ENCODE measurements around the gene MAP3K20.

Gene MAP3K20

DNA sequence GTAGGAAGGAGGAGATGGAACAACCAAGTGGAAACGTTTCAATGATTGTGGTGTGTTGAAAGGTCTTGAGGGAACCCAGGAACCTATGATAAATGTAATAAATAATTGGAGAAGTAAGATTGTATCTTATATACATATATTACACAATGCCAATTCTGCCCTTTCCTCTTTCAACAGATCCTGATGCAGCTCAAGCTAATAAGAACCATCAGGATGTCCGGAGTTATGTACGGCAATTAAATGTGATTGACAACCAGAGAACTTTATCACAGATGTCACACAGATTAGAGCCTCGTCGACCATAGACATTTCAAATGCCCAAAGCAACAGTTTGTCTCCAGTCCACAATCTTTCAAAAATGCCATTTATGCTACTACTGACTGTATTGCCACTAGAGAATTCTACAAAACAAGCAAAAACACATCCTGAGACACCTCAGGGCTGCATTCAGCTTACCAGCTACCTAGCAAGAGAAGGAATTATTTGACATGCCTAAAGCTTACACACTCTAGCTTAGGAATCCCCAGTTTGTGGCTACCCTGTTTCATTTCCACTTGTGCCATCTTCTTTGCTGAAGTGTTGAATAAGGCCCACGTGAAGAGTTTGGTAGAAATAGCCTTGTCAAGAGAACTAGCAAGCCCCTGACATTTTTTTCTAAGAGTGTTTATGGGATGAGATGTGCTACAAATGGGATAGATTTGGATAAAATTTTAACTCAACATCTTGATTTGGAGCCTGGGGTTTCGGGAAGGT, 24.0 kb upstream of the MAP3K20 start:
- no peak for ATAC-seq

DNA sequence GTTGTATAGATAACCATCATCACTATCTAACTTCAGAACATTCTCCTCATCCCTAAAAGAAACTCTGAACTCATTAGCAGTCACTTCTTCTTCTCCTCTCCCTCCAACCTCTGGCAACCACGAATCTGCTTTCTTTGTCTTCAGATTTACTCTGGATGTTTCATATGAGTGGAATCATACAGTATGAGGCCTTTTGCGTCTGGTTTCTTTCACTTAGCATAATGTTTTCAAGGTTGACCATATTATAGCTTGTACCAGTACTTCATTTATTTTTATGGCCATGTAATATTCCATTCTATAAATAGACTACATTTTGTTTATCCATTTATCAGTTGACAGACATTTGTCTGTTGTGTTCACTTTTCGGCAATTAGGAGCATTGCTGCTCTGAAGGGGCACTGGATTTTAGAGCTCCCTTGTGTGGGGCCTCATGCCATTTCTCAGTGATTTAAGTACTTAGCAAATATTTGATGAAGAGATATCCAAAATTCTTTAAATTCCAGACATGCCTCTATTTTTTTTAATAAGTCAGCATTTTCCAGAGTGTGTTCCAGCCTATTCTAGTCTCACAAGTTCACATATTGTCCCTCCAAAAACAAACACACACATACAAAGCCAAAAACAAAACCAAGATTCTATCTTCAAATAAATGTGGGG, 22.5 kb upstream of the MAP3K20 start:
- no peak for ATAC-seq

- no peak for ATAC-seq
These were observed 21.2 kb upstream of the MAP3K20 start for GRCh38 chr2:173054466-173054865.

- no peak for ATAC-seq
These were observed 18.8 kb upstream of the MAP3K20 start for GRCh38 chr2:173056705-173057364.

DNA sequence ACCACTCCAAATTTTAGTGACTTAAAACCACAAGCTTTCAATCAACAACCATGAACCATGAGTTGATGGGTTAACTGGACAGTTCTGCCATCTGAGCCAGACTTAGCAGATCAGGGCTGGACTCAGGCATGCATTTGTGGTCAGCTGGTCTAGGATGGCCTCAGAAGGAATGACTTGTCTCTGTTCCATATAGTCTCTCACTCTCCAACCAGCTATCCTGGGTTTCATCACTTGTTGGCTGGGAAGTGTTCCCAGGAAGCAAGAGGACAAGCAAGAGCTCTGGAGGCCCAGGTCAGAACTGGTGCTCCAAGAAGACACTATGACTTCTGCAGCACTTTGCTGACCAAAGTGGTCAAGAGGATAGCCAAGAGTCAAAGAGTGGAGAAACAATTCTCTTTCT, 17.5 kb upstream of the MAP3K20 start:
- ATAC-seq, result no peak

- no peak for ATAC-seq
These were observed 17.0 kb upstream of the MAP3K20 start for GRCh38 chr2:173058673-173059072.

GRCh38 chr2:173059292-173059691, 16.4 kb upstream of the MAP3K20 start:
- no peak for ATAC-seq

DNA sequence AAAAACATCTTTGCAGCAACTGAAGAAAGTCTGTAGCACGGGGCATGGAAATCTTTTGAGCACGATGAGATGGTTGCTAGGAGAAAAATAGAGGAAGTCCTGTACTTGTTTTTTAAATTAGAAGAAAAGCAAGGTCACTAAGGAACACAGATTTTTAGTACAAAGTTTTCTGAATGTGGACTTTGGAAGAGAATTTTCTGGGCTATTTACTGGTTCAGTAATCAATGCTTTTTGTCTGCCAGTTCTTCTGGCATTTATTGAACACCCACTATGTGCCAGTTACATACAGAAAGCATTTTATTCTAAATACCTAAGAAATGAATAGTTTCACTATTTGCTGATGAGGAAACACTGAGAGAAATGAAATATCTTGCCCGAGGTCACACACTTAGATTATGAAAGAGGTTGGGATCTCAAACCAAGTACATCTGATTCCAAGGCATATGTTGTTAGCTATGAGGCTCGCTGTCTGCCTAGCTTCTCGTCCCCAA, 15.6 kb upstream of the MAP3K20 start:
- ATAC-seq, result no peak

DNA sequence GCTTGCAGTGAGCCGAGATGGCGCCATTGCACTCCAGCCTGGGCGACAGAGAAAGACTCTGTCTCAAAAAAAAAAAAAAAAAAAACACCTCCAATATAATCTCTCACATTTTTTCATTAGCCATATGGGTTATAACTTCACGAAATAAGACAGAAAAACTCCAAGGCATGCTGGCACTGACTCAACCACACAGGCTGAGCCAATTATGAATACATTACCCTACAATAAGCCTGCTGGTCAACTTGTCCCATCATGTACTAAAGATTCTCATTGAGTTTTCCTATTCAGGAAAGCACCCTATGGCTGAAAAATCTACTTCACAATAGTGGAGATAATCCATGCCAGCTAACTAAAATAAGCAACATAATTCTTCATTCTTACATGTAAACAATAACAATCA, 12.8 kb upstream of the MAP3K20 start:
- no peak for ATAC-seq

DNA sequence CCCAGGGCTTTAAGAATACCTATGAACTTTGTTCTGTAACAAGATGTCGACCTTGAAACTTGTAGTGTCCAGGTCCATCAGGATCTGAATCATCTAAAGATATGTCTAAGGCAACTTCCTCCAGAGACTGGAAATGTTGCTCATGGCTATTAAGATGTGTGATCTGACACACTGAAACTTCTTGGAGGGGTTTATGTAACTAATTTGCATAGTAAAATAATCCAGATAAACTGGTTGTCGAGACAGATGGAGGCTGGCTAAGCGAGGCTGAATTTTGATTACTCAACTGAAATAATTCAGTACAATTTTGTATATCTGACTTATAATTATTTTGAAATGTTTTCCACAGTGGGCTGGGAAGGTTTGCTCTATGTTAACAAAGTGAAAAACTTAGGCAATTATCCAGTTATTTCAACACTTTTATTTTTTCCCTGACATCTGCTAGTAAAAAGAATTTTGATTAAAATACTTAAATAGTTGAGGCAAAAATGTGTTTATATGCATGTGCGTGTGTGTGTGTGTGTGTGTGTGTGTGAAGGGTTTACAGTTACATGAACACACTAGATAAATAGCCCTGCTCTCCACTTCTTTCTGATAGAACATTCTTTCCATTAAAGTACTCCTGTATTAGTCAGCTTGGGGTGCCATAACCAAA, 11.4 kb upstream of the MAP3K20 start:
- ATAC-seq, result peak in 1 of 2 donors; percentile 5

DNA sequence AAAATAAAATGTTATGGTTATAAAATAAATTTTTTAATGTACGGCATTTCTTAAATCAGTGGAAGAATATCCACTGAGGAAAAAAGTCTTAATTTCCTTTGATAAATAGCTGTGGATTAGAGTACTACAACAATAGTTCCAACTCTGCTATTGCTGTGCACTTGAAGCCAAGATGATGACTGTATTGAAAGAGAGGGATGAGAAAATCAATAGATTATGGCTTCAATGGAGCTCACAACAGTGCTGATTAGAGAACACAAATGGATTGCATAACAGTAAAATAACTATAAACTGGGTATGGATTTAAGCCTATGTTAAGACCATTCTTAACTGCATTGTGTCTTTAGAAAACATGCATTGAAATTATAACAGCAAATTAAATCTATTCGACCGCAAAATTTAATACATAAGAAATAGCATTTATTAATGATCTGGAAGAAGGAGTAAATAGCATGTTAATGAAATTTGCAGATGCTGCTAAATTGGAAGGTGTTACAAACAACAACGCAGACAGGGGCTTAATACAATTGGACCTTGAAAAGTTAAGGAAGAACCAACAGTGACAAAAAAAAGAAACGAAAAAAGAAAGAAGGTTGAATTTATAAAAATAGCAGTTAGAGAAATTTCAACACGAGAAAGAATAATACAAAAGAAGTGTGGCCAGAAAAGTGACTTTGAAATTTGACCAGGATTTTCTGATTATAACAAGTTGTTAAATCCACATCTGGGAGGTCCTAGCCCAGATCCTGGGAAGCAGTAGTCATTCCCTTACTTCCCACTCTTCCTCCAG, 8.6 kb upstream of the MAP3K20 start:
- no peak for ATAC-seq

DNA sequence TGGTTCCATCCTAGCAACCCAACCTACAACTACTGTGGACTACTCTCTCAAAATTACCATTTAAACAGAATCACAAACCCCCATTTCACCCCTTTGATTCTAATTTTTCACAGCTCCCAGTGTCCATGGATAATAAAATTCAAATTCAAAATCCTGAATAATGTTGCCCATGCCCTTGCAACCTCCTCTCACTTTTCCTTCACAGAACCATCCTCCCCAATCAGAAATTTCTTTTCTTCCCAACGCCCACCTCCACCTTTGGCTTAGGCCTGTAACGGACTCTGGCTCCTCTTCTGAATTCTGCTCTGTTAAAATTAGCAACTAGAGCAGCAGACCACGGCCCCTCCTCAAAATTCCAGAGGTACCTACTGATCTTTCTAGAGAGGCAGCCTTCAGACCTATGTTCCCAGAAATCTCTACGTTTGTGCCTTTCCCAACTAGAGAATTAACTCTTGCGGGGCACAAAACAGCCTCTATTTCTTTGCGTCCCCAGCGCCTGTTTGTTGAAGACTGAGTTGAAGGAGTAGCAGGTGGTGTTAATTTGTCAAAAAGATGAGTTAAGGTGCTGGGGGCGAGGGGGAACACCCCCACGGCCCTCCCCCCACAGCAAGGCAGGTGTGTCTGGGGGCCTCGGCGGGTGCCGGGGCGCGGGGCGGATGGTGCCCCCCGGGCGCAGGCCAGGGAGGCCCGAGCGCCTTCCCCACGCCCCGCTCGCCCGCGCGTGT, 428 bp upstream of the MAP3K20 start:
- ATAC-seq, result no peak

DNA sequence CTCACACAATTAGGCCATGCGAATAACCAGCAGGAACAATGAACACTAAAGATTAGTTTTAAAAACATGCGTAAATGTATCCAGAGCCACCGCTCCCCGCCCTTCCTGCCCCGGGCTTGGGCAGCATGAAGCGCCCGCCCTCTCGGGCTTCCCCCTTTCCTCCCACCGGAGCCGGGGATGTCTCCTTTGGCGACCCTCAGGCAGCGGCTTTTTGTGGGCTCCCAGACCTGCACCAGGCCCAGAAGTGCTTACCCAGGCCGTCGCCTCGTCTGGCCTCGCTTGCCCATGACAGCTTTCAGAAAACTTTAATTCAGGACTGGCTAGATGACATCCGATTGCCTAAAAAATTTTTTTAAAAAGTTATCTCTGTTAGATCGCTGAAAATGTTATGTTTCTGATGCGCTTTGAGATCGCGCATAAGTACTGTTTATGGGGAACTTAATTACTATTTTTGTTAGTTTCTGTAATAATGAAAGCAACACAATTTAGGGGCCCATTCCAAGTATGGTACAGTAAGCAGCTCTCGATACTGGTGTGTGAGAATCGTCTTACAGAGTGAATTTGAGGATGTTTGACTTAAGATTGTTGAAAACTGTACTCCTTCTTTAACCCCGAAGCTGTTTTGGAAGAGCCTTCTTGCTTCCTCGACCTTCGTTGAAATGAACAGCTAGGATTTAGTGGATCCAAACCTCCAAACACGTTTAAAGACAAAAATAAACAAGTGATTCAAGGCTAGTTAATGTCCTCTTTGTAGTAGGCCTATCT, 1.1 kb downstream of the MAP3K20 start:
- peak in 1 of 2 donors; percentile 19 for ATAC-seq

DNA sequence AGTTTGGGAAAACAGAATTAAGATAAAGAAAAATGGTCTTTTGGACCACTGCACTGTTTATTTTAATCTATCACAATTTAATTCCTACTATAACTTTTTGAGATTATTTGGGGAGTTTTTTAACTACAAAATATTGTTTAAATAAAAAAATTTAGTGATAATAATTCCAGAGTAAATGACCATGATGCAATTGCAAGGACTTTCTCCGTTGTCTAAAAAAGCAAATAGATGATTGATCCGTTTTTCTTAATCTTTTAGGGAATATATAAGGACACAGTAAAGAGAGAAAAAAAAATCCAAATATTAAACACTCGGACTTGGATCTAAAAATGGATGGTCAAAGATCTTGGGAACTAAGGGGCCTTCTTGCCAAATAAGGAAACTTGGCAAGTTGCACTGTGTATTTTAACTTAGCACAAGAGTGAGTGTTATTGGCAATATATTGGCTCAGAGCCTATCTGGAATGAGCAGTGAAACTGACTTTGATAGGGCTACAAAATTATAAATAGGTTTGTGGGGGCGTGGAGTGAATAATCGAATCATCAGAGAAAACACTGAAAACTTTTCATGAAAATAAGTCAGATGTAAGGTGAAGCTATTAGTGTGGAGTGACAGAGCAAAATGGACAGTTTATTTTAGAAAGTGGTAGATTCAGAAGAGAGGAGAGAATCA, 2.0 kb downstream of the MAP3K20 start:
- no peak for ATAC-seq

GRCh38 chr2:173079141-173079540, 3.5 kb downstream of the MAP3K20 start:
- ATAC-seq, result no peak

DNA sequence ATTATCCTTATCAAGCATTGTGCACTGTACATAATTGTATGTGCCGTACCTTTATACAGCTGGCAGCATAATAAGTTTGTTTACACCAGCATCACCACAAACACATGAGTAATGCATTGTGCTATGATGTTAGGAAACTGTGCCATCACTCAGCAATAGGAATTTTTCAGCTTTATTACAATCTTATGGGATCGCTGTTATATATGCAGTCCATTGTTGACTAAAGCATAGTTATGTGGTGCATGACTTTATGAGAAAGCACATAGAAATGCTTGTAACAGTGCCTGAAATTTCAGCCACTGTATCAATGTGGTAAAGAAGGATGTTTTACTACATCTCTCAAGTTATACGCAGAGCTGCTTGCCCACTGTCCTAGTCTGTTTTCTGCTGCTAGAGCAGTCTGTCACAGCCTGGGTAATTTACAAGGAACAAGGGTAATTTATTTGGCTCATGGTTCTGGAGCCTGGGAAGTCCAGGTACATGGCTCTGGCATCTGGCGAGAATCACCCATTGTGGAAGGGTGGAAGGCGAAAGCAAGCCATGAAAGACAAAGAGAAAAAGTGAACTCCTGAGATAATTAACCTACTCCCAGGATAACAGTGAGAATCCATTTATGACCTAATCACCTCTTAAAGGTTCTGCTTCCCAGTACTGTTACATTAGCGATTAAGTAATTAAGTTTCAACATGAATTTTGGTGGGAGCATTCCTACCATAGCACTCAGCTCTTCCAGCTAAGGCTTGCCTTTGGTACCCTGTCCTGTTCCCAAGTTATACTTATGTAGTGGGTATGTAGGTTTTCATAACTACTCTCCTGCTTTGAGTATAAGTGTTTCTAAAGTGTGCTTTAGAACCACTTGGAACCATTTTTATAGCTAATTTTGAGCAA, 4.6 kb downstream of the MAP3K20 start:
- no peak for ATAC-seq

DNA sequence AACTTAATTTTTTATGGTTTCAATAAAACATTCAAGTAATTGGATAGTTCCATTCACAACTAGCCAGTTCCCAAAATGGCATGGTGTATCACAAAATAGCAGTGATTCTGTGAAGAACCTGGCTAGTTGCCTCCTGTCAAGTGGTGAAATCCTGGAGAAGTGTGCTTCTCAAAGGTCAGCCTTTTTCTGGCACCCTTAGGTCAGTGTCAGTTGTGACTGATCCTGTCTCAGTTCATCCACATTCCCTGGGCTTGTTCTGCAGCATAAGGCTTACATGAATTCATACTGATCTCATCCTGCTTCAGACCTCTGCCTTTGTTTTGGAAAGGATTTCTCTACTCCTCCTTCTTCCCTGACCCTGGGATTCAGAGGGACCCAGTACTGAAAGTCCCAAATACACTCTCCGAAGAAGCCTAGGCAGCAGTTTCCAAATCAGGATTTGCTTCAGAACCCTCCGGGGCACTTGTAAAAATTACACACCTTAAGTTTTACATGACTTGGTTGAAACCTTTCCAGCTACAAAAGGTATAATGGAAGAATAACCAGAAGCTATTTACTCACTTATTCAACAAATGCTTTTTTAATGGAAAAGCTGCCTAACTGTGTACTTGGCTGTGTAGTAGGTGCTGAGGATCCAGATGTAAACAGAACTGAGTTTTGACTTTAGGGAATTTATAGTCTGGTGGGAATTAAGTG, 11.0 kb downstream of the MAP3K20 start:
- no peak for ATAC-seq

DNA sequence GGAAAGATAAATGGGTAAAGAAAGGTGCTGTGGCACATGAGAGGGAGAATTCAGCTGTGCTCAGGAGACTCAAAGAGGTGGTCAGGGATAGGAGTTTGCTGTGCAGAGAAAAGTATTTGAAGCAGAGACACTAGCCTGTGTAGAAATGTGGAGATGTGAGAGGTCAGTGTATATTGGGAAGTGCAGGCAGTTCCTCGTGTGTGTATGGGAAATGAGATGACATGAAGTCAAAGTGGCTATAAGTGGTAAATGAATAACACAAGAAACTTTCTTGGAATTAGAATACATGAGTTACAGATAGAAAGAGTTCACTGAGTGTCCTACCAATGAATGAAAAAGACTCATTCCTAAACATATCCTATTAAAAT, 11.6 kb downstream of the MAP3K20 start:
- ATAC-seq, result no peak

Data from activated CD4-positive, CD25-positive, alpha-beta regulatory T cell treated with anti-CD3 and anti-CD28 coated beads, Interleukin-2, amount 50 U/mL, for 24 hours (primary cell).